Femur (tissue), 1 donor: ENCODE measurements around the gene MMP10.

Experiments used
- DNase-seq: peaks from one replicate; pipeline ENCODE4 v3.0.0-alpha.2; 2017

Gene MMP10

GRCh38 chr11:102780491-102780918, at the start of gene MMP10:
TSS of gene MMP10 (minus strand) at chr11:102780628. CDS start at chr11:102780591, 37 bp downstream.
- DNase-seq, result no peak

- DNase-seq, result no peak
These were observed 49.0 kb upstream of the MMP10 start for GRCh38 chr11:102829316-102830000.

- DNase-seq, result no peak
These were observed 44.1 kb upstream of the MMP10 start for GRCh38 chr11:102824556-102824955.

- DNase-seq, result no peak
These were observed 39.1 kb upstream of the MMP10 start for GRCh38 chr11:102819491-102819890.

- DNase-seq, result no peak
These were observed 33.1 kb upstream of the MMP10 start for GRCh38 chr11:102813484-102813883.

GRCh38 chr11:102812188-102812587, 31.8 kb upstream of the MMP10 start:
- no peak for DNase-seq

GRCh38 chr11:102810950-102811660, 30.7 kb upstream of the MMP10 start:
- DNase-seq, result no peak

GRCh38 chr11:102809971-102810370, 29.5 kb upstream of the MMP10 start:
- no peak for DNase-seq

GRCh38 chr11:102807921-102808320, 27.5 kb upstream of the MMP10 start:
- peak; percentile 25 for DNase-seq

GRCh38 chr11:102806296-102806695, 25.9 kb upstream of the MMP10 start:
- no peak for DNase-seq

GRCh38 chr11:102802341-102802740, 21.9 kb upstream of the MMP10 start:
- DNase-seq, result no peak

GRCh38 chr11:102800767-102801166, 20.3 kb upstream of the MMP10 start:
- DNase-seq, result peak; percentile 50

GRCh38 chr11:102799681-102800340, 19.4 kb upstream of the MMP10 start:
- DNase-seq, result no peak

GRCh38 chr11:102798012-102798746, 17.8 kb upstream of the MMP10 start, which contains the start of gene MMP1:
TSS of gene MMP1 (minus strand) at chr11:102798160. CDS start at chr11:102798092, 68 bp downstream.
- no peak for DNase-seq

GRCh38 chr11:102794382-102794781, 14.0 kb upstream of the MMP10 start:
- DNase-seq, result no peak

- no peak for DNase-seq
These were observed 13.4 kb upstream of the MMP10 start for GRCh38 chr11:102793677-102794290.

- DNase-seq, result no peak
These were observed 12.2 kb upstream of the MMP10 start for GRCh38 chr11:102792604-102793003.

GRCh38 chr11:102791271-102792036, 11.0 kb upstream of the MMP10 start:
- DNase-seq, result no peak

GRCh38 chr11:102788334-102788995, 8.0 kb upstream of the MMP10 start:
- DNase-seq, result no peak

GRCh38 chr11:102784380-102784779, 4.0 kb upstream of the MMP10 start:
- no peak for DNase-seq

GRCh38 chr11:102783720-102784119, 3.3 kb upstream of the MMP10 start:
- no peak for DNase-seq
